GM18858 (cell line): ENCODE data around the gene GRIK1.

Source experiments
- ATAC-seq: cut with Tn5 transposase; IDR thresholded peaks from one replicate; pipeline ENCODE4 v1.9.1; 2021; ENCODE audit not compliant: unreplicated experiment

Gene GRIK1

DNA sequence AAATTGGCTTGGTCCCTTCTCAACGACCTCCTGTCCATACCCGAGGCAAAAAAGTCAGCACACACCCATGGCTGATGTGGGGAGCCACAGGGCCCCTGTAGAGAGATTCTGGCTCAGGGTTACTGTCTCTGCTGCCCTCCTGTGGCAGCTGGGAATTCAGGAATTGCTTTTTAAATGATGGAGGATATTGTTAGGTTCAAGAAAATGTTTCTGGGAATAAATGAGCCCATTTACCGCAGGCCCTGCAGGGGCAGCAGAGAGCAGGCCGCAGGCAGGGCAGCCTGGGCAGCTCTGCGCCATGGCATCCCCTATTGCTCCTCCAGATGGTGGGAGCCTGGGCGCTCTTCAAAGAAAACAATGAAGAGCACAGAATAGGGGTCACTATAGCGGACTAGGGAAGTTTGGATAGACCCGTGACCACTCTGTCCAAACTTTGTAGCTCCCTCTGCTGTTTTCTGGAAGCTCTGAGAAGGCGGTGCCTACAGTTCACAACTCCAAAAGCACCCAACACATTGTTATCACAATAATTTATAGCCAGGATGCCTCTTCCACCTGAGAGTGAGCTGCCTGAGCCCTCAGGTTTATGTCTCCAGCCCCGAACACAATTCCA, 440.0 kb downstream of the GRIK1 start:
- no peak for ATAC-seq

- no peak for ATAC-seq
Observed at GRCh38 chr21:29499229-29499628, 440.6 kb downstream of the GRIK1 start.

GRCh38 chr21:29496337-29496736, 443.5 kb downstream of the GRIK1 start:
- ATAC-seq = no peak

GRCh38 chr21:29490016-29490415, 449.8 kb downstream of the GRIK1 start:
- no peak for ATAC-seq

- no peak for ATAC-seq
Observed at GRCh38 chr21:29487154-29487553, 452.6 kb downstream of the GRIK1 start.
